A549 (cell line): ENCODE measurements around the gene GLT6D1. TPM values are rescaled to one million over a fixed set of nuclear protein-coding genes. Genes with fewer than 3 reads are reported as not detected.

Source experiments
- ATAC-seq, 2 experiments: fragments of 200-7000 bp in 1 of 2; fragments of >200 bp in 1 of 2; cut with Nextera tagmentation in 1 of 2; cut with Tn5 transposase in 1 of 2; 3 replicates each; pipeline versions ENCODE4 v1.8.0 to v1.9.1; 2018 to 2020; ENCODE audit warnings: mild to moderate bottlenecking in 1 of 2, moderate library complexity in 1 of 2
- CTCF ChIA-PET: fragments of 300-600 bp; sonication (Branson Sonifier 250); formaldehyde crosslinking; extraction: SDS; loops from one replicate; lab custom pipeline; 2021; ENCODE audit warnings: antibody characterized with exemption, inconsistent platforms; lab: Yijun Ruan, JAX
- POLR2A ChIA-PET: fragments of 350-600 bp; formaldehyde crosslinking; extraction: SDS; loops from one replicate; lab custom pipeline; 2021; ENCODE audit warnings: antibody characterized with exemption, inconsistent platforms; lab: Yijun Ruan, JAX
- DNase-seq, 2 experiments: peaks; one replicate each; pipeline versions ENCODE4 v3.0.0 to v3.0.0-alpha.2; 2011 to 2016; ENCODE audit warnings: low read depth in 1 of 2, low spot score in 1 of 2
- FAIRE-seq: peaks from 2 replicates; lab custom pipeline; 2011; peaks lifted over from hg19 to GRCh38; lab: Jason Lieb, UNC
- H3K27ac ChIP-seq, 2 experiments: fragments of >200 bp; sonication (Bioruptor Twin); formaldehyde crosslinking; 3 replicates each; pipeline ENCODE4 v1.5.1; 2016 to 2017
- H3K4me1 ChIP-seq: fragments of >200 bp; sonication (Bioruptor Twin); formaldehyde crosslinking; 3 replicates; pipeline ENCODE4 v1.6.1; 2016
- H3K4me2 ChIP-seq: fragments of >200 bp; sonication (Bioruptor Twin); formaldehyde crosslinking; 3 replicates; pipeline ENCODE4 v1.6.1; 2016
- H3K4me3 ChIP-seq: fragments of >200 bp; sonication (Bioruptor Twin); formaldehyde crosslinking; 3 replicates; pipeline ENCODE4 v1.5.1; 2016
- H3K9me3 ChIP-seq: fragments of >200 bp; sonication (Bioruptor Twin); formaldehyde crosslinking; 3 replicates; pipeline ENCODE4 v1.6.1; 2016
- BCL3 ChIP-seq: fragments of >200 bp; sonication (Bioruptor Twin); formaldehyde crosslinking; IDR thresholded peaks from 3 replicates; pipeline ENCODE4 v1.6.1; 2016
- BHLHE40 ChIP-seq: IDR thresholded peaks from 2 replicates; pipeline ENCODE4 v1.6.1; 2012; ENCODE audit warnings: low read depth, low read length, inconsistent platforms
- CBX8 ChIP-seq: fragments of 200-600 bp; sonication (generic); IDR thresholded peaks from 2 replicates; pipeline ENCODE4 v1.6.1; 2016
- CEBPB ChIP-seq, 2 experiments: fragments of >200 bp in 1 of 2; sonication (Bioruptor Twin) in 1 of 2; formaldehyde crosslinking in 1 of 2; IDR thresholded peaks; 2 replicates each; pipeline ENCODE4 v1.6.1; 2012 to 2016
- CHD2 ChIP-seq: fragments of 150-350 bp; IDR thresholded peaks from 2 replicates; pipeline ENCODE4 v1.6.1; 2014; ENCODE audit warnings: low read length; ENCODE audit not compliant: partially characterized antibody
- E2F6 ChIP-seq: IDR thresholded peaks from 2 replicates; pipeline ENCODE4 v1.6.1; 2012; ENCODE audit warnings: low read depth, borderline replicate concordance
- EHF ChIP-seq: fragments of 250-450 bp; sonication (Bioruptor Pico); IDR thresholded peaks from 2 replicates; pipeline ENCODE4 v1.5.0; 2020; ENCODE audit warnings: mild to moderate bottlenecking
- FOXS1 ChIP-seq: fragments of 250-450 bp; sonication (Bioruptor Pico); IDR thresholded peaks from 2 replicates; pipeline ENCODE4 v1.5.0; 2020; ENCODE audit warnings: mild to moderate bottlenecking, moderate library complexity
- HEYL ChIP-seq: fragments of 250-450 bp; sonication (Bioruptor Pico); IDR thresholded peaks from 2 replicates; pipeline ENCODE4 v1.8.0; 2021; ENCODE audit warnings: mild to moderate bottlenecking, moderate library complexity
- HMGXB4 ChIP-seq: fragments of 250-450 bp; sonication (Bioruptor Pico); IDR thresholded peaks from 2 replicates; pipeline ENCODE4 v1.5.0; 2021; ENCODE audit warnings: mild to moderate bottlenecking, moderate library complexity, borderline replicate concordance
- HOXB5 ChIP-seq: fragments of 250-450 bp; sonication (Bioruptor Pico); IDR thresholded peaks from 2 replicates; pipeline ENCODE4 v1.5.0; 2020; ENCODE audit warnings: mild to moderate bottlenecking, moderate library complexity
- KDM1A ChIP-seq: fragments of 200-600 bp; sonication (generic); IDR thresholded peaks from 2 replicates; pipeline ENCODE4 v1.6.1; 2016; ENCODE audit warnings: low read depth, mild to moderate bottlenecking
- KDM5A ChIP-seq: fragments of 200-600 bp; sonication (generic); IDR thresholded peaks from 2 replicates; pipeline ENCODE4 v1.6.1; 2016; ENCODE audit warnings: antibody characterized with exemption, mild to moderate bottlenecking
- MAX ChIP-seq: IDR thresholded peaks from 2 replicates; pipeline ENCODE4 v1.6.1; 2012
- MAZ ChIP-seq: fragments of 150-350 bp; IDR thresholded peaks from 2 replicates; pipeline ENCODE4 v1.6.1; 2014; ENCODE audit warnings: antibody characterized with exemption, low read depth, low read length, borderline replicate concordance
- MYC ChIP-seq: IDR thresholded peaks from 2 replicates; pipeline ENCODE4 v1.6.1; 2012; ENCODE audit warnings: mild to moderate bottlenecking, inconsistent platforms, low read length, improper control_type of control experiment, borderline replicate concordance
- NFE2L2 ChIP-seq: fragments of 150-350 bp; conservative IDR thresholded peaks from 2 replicates; pipeline ENCODE4 v1.6.1; 2014; ENCODE audit warnings: low read length
- PHF8 ChIP-seq: fragments of 200-600 bp; sonication (generic); IDR thresholded peaks from 2 replicates; pipeline ENCODE4 v1.6.1; 2016; ENCODE audit warnings: low read depth, mild to moderate bottlenecking, antibody characterized with exemption, moderate library complexity, borderline replicate concordance
- RAD21 ChIP-seq, 2 experiments: fragments of >200 bp in 1 of 2; sonication (Bioruptor Twin) in 1 of 2; formaldehyde crosslinking in 1 of 2; IDR thresholded peaks in 1 of 2; conservative IDR thresholded peaks in 1 of 2; 2 replicates in 1 of 2; 3 replicates in 1 of 2; pipeline ENCODE4 v1.6.1; 2012 to 2018; ENCODE audit warnings: inconsistent platforms in 1 of 2
- RARB ChIP-seq: fragments of 250-450 bp; sonication (Bioruptor Pico); IDR thresholded peaks from 2 replicates; pipeline ENCODE4 v1.8.0; 2021; ENCODE audit warnings: mild to moderate bottlenecking, moderate library complexity
- SMC3 ChIP-seq: fragments of >200 bp; sonication (Bioruptor Twin); formaldehyde crosslinking; IDR thresholded peaks from 3 replicates; pipeline ENCODE4 v1.6.1; 2018; ENCODE audit warnings: inconsistent platforms
- TFCP2L1 ChIP-seq: fragments of 250-450 bp; sonication (Bioruptor Pico); IDR thresholded peaks from 2 replicates; pipeline ENCODE4 v1.5.0; 2021; ENCODE audit warnings: mild to moderate bottlenecking
- USF2 ChIP-seq: fragments of 450-650 bp; IDR thresholded peaks from 2 replicates; pipeline ENCODE4 v1.6.1; 2014; ENCODE audit warnings: antibody characterized with exemption
- ZSCAN20 ChIP-seq: fragments of 250-450 bp; sonication (Bioruptor Pico); IDR thresholded peaks from 2 replicates; pipeline ENCODE4 v1.8.0; 2022; ENCODE audit warnings: mild to moderate bottlenecking, moderate library complexity
- WGBS: methylation state at CpG from one replicate; pipeline ENCODE4 v1.1.6; 2017; ENCODE audit errors: missing lambda C conversion rate; 5-methylcytosine and 5-hydroxymethylcytosine counted together
- polyA plus RNA-seq, 4 experiments: library from polyadenylated mRNA; depleted of rRNA in 3 of 4; stranded (reverse); fragments of >200 nt; fragmentation: RNase III in 1 of 4; extraction: RNeasy Plus Mini Kit Qiagen cat#74134 plus additional on column Dnase treatment in 1 of 4; gene quantifications; 2 replicates in 3 of 4; 3 replicates in 1 of 4; pipeline ENCODE4 v1.2.3, GENCODE V29; 2011 to 2017

The GLT6D1 gene
- polyA plus RNA-seq, 2 of the 4 experiments (the other 2 are of a cell fraction), result not detected

GRCh38 chr9:135677641-135678168 lies 38.4 kb upstream of the GLT6D1 start:
- TF ChIP-seq BHLHE40 (no peak), EHF (no peak), CBX8 (no peak), BCL3 (no peak), CEBPB (IDR thresholded peaks at IDR 0.05) (no peak), E2F6 (no peak), NFE2L2 (no peak), ZSCAN20 (CRISPR knock-in tag) (no peak), USF2 (no peak), CHD2 (no peak), PHF8 (no peak), MAZ (no peak), HEYL (CRISPR knock-in tag) (no peak), MYC (no peak), MAX (no peak), RAD21 (conservative IDR thresholded peaks at IDR 0.05 in 1 of 2, IDR thresholded peaks at IDR 0.05 in 1 of 2) (no peak)
- H3K4me1 ChIP-seq, result 0 out of 3 replicates have a peak, but pooled peaks cover 5% of the 10 kb centered on the region
- no peak overlapping the region for H3K4me3 ChIP-seq
- H3K27ac ChIP-seq, result no peak overlapping the region
- ChIA-PET POLR2A (no interaction called here), CTCF (no interaction called here)
- DNase-seq (no peak), ATAC-seq (no peak), FAIRE-seq (no peak)
- 33% methylated on average over 20 of the region's 22 CpGs for WGBS
- H3K9me3 ChIP-seq, result no peaks in the 10 kb centered on the region
- no peak overlapping the region for H3K4me2 ChIP-seq

GRCh38 chr9:135676891-135677290 lies 37.6 kb upstream of the GLT6D1 start:
- DNase-seq (no peak), ATAC-seq (no peak), FAIRE-seq (no peak)
- H3K4me2 ChIP-seq, result no peak overlapping the region
- TF ChIP-seq USF2 (no peak), SMC3 (no peak), FOXS1 (CRISPR knock-in tag) (no peak), RARB (CRISPR knock-in tag) (no peak)
- ChIA-PET CTCF (interaction anchor here (0.8 to 1.5 kb wide), 3 partner anchors 9 to 187 kb away, joined by 3 to 5 read pairs (median 4); no protein-coding TSS in a partner anchor), POLR2A (no interaction called here)
- 0 out of 3 replicates have a peak, but pooled peaks cover 5% of the 10 kb centered on the region for H3K4me1 ChIP-seq
- H3K4me3 ChIP-seq, result no peak overlapping the region
- 43% methylated on average over 4 of the region's 13 CpGs for WGBS
- no peaks in the 10 kb centered on the region for H3K9me3 ChIP-seq
- H3K27ac ChIP-seq, result no peak overlapping the region

- H3K9me3 ChIP-seq, result no peaks in the 10 kb centered on the region
- no peaks in the 10 kb centered on the region for H3K4me1 ChIP-seq
- H3K4me3 ChIP-seq, result no peak overlapping the region
- no peak overlapping the region for H3K4me2 ChIP-seq
- ChIA-PET CTCF (interaction anchor here (0.8 kb wide), 1 partner anchor 266 kb away, joined by 3 read pairs; no protein-coding TSS in a partner anchor), POLR2A (no interaction called here)
- FAIRE-seq, result no peak
- no peak for DNase-seq
- no peak for TF ChIP-seq TFCP2L1 (CRISPR knock-in tag)
- no peak for TF ChIP-seq KDM1A
- no peak for TF ChIP-seq HMGXB4 (CRISPR knock-in tag)
- no peak for TF ChIP-seq HOXB5 (CRISPR knock-in tag)
- TF ChIP-seq MAX, result no peak
- no peak for TF ChIP-seq KDM5A
- no peak for TF ChIP-seq HEYL (CRISPR knock-in tag)
- no peak for TF ChIP-seq SMC3
- WGBS, result 34% methylated on average over 10 of the region's 10 CpGs
- no peak overlapping the region for H3K27ac ChIP-seq
- no peak for ATAC-seq
Observed at GRCh38 chr9:135674977-135675376, 35.6 kb upstream of the GLT6D1 start.
